A549 (cell line): Measurements from ENCODE around the gene ADAM10.

ENCODE experiments used
- ESRRA ChIP-seq: fragments of 150-350 bp; IDR thresholded peaks from 2 replicates; pipeline ENCODE4 v1.6.1; 2014; ENCODE audit warnings: mild to moderate bottlenecking, low read length, borderline replicate concordance
- POLR2A ChIP-seq: IDR thresholded peaks from 2 replicates; pipeline ENCODE4 v1.6.1; 2012; ENCODE audit warnings: mild to moderate bottlenecking, low read length
- RCOR1 ChIP-seq: fragments of 150-350 bp; IDR thresholded peaks from 2 replicates; pipeline ENCODE4 v1.6.1; 2014; ENCODE audit warnings: antibody characterized with exemption, low read length, low read depth
- TF ChIP-seq, protein P1 (sequence below): IDR thresholded peaks from 2 replicates; pipeline ENCODE4 v1.6.1; 2012
- TF ChIP-seq, protein P2 (sequence below): fragments of >200 bp; sonication (Bioruptor Twin); formaldehyde crosslinking; IDR thresholded peaks from 3 replicates; pipeline ENCODE4 v1.5.1; 2016
- TF ChIP-seq, protein P3 (sequence below): IDR thresholded peaks from 2 replicates; pipeline ENCODE4 v1.6.1; 2012; ENCODE audit warnings: low read depth, borderline replicate concordance

DNA sequence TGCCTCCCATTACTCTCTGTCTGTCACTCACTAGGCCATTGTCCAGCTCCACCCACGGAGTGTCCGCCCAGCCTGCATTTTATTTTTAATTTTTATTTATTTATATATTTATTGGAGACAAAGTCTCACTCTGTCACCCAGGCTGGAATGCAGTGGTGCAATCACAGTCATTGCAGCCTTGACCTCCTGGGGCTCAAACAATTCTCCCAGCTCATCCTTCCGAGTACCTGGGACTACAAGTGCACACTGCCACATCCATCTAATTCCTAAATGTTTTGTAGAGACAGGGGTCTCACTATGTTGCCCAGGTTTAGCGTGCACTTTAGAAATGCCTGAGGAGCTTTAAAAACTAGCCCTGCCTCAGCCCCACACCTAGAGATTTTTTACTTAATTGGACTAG is 176.2 kb downstream of the ADAM10 start:
- TF ChIP-seq, protein P1, sequence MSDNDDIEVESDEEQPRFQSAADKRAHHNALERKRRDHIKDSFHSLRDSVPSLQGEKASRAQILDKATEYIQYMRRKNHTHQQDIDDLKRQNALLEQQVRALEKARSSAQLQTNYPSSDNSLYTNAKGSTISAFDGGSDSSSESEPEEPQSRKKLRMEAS: no peak
- TF ChIP-seq POLR2A: no peak
- TF ChIP-seq ESRRA: no peak
- TF ChIP-seq RCOR1: no peak
- TF ChIP-seq, protein P2, sequence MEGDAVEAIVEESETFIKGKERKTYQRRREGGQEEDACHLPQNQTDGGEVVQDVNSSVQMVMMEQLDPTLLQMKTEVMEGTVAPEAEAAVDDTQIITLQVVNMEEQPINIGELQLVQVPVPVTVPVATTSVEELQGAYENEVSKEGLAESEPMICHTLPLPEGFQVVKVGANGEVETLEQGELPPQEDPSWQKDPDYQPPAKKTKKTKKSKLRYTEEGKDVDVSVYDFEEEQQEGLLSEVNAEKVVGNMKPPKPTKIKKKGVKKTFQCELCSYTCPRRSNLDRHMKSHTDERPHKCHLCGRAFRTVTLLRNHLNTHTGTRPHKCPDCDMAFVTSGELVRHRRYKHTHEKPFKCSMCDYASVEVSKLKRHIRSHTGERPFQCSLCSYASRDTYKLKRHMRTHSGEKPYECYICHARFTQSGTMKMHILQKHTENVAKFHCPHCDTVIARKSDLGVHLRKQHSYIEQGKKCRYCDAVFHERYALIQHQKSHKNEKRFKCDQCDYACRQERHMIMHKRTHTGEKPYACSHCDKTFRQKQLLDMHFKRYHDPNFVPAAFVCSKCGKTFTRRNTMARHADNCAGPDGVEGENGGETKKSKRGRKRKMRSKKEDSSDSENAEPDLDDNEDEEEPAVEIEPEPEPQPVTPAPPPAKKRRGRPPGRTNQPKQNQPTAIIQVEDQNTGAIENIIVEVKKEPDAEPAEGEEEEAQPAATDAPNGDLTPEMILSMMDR: no peak
- TF ChIP-seq, protein P3, sequence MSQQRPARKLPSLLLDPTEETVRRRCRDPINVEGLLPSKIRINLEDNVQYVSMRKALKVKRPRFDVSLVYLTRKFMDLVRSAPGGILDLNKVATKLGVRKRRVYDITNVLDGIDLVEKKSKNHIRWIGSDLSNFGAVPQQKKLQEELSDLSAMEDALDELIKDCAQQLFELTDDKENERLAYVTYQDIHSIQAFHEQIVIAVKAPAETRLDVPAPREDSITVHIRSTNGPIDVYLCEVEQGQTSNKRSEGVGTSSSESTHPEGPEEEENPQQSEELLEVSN: no peak
